Hematopoietic multipotent progenitor cell treated with erythropoietin and hydrocortisone succinate and interleukin-3 and kit ligand, for 17 days (in vitro differentiated cells): ENCODE results near the gene PKD2L1.
A peak's percentile ranks its signal among the peaks of the same experiment; 100 is the strongest.
"Not testable (repeated sequence)": the region's sequence is repeated elsewhere in the genome, so short reads cannot be mapped to it uniquely, and the experiment has no call there.

Experiments
- DNase-seq: peaks from one replicate; pipeline ENCODE4 v3.0.0-alpha.2; 2015; ENCODE audit warnings: low spot score

PKD2L1 gene

GRCh38 chr10:100330079-100330478 is at the start of gene PKD2L1:
PKD2L1 (minus strand) TSS chr10:100330228; CDS start chr10:100330103, 125 bp downstream.
- DNase-seq = no peak

- DNase-seq = no peak
Observed at GRCh38 chr10:100377830-100378229, 47.8 kb upstream of the PKD2L1 start.

- DNase-seq = not testable (repeated sequence)
Observed at GRCh38 chr10:100376656-100377055, 46.6 kb upstream of the PKD2L1 start.

- DNase-seq = not testable (repeated sequence)
Observed at GRCh38 chr10:100374677-100375353, 44.8 kb upstream of the PKD2L1 start.

GRCh38 chr10:100374200-100374655 is 44.2 kb upstream of the PKD2L1 start:
- no peak for DNase-seq

- DNase-seq = peak; percentile 96
Observed at GRCh38 chr10:100373298-100374199, 43.5 kb upstream of the PKD2L1 start.

- peak; percentile 45 for DNase-seq
Observed at GRCh38 chr10:100372415-100373297, 42.6 kb upstream of the PKD2L1 start.

- DNase-seq = no peak
Observed at GRCh38 chr10:100371482-100372027, 41.5 kb upstream of the PKD2L1 start.

- peak; percentile 74 for DNase-seq
Observed at GRCh38 chr10:100370714-100371481, 40.9 kb upstream of the PKD2L1 start.

- DNase-seq = no peak
Observed at GRCh38 chr10:100368721-100369120, 38.7 kb upstream of the PKD2L1 start.

- DNase-seq = peak; percentile 68
Observed at GRCh38 chr10:100364735-100365391, 34.8 kb upstream of the PKD2L1 start.

GRCh38 chr10:100364175-100364574 is 34.1 kb upstream of the PKD2L1 start:
- DNase-seq = no peak

- DNase-seq = no peak
Observed at GRCh38 chr10:100362570-100363496, 32.8 kb upstream of the PKD2L1 start.

- DNase-seq = no peak
Observed at GRCh38 chr10:100360234-100360633, 30.2 kb upstream of the PKD2L1 start.

- DNase-seq = no peak
Observed at GRCh38 chr10:100359529-100360150, 29.6 kb upstream of the PKD2L1 start.

- DNase-seq = no peak
Observed at GRCh38 chr10:100359030-100359432, 29.0 kb upstream of the PKD2L1 start.

GRCh38 chr10:100357059-100357858 is 27.2 kb upstream of the PKD2L1 start:
- DNase-seq = no peak
